Uterus (tissue), 2 donors: ENCODE results near the gene BACH2.

Experiments used
- CTCF ChIP-seq, 4 experiments: fragments of 200-600 bp in 2 of 4; fragments of 450-650 bp in 2 of 4; sonication (generic) in 2 of 4; IDR thresholded peaks; one replicate each; pipeline ENCODE4 v1.5.1; 2016 to 2019; ENCODE audit warnings: antibody characterized with exemption in 4 of 4, mild to moderate bottlenecking in 2 of 4, moderate library complexity in 1 of 4
- POLR2A ChIP-seq, 2 donors: fragments of 450-650 bp; IDR thresholded peaks; one replicate each; pipeline ENCODE4 v1.6.1; 2016; ENCODE audit warnings: antibody characterized with exemption in 2 of 2, mild to moderate bottlenecking in 1 of 2, moderate library complexity in 1 of 2

- TF ChIP-seq CTCF (IDR thresholded peaks at IDR 0.05), result no peak
- no peak for TF ChIP-seq POLR2A (IDR thresholded peaks at IDR 0.05)
Observed at GRCh38 chr6:90098627-90099026, 198.0 kb downstream of the BACH2 start.
